Ovary (tissue), 9 donors: ENCODE results near the gene SGMS2. TPM values are rescaled to one million over a fixed set of nuclear protein-coding genes. Genes with fewer than 3 reads are reported as not detected.

ENCODE experiments used
- DNase-seq, 5 donors: peaks; one replicate each; pipeline ENCODE4 v3.0.0-alpha.2; 2019 to 2020
- H3K27ac ChIP-seq, 2 donors: fragments of 200-600 bp; one replicate each; pipeline versions ENCODE4 v1.5.1 to v1.8.0; 2019 to 2022
- H3K27me3 ChIP-seq: fragments of 200-600 bp; one replicate; pipeline ENCODE4 v1.8.0; 2022
- H3K36me3 ChIP-seq: fragments of 200-600 bp; sonication (generic); one replicate; pipeline ENCODE4 v1.5.1; 2019
- H3K4me1 ChIP-seq: one replicate; pipeline ENCODE4 v1.8.1; 2013; ENCODE audit warnings: mild to moderate bottlenecking, moderate library complexity; ENCODE audit not compliant: insufficient read depth
- H3K4me3 ChIP-seq: fragments of 200-600 bp; sonication (generic); one replicate; pipeline ENCODE4 v1.5.1; 2017
- H3K9me3 ChIP-seq, 2 donors: fragments of 200-600 bp in 1 of 2; sonication (generic) in 1 of 2; one replicate each; pipeline versions ENCODE4 v1.5.1 to v1.8.1; 2013 to 2019; ENCODE audit warnings: mild to moderate bottlenecking in 1 of 2, moderate library complexity in 1 of 2
- CTCF ChIP-seq, 3 donors: fragments of 450-650 bp in 2 of 3; fragments of 200-600 bp in 1 of 3; IDR thresholded peaks; one replicate each; pipeline versions ENCODE4 v1.5.1 to v1.8.0; 2016 to 2022; ENCODE audit warnings: antibody characterized with exemption in 3 of 3, mild to moderate bottlenecking in 1 of 3
- EP300 ChIP-seq: sonication (generic); formaldehyde crosslinking; IDR thresholded peaks from one replicate; pipeline ENCODE4 v1.6.1; 2017; ENCODE audit warnings: antibody characterized with exemption
- POLR2A ChIP-seq: fragments of 450-650 bp; IDR thresholded peaks from one replicate; pipeline ENCODE4 v1.6.1; 2017; ENCODE audit warnings: antibody characterized with exemption, mild to moderate bottlenecking, moderate library complexity
- WGBS, 3 donors: extraction: QIAGEN DNeasy Blood & Tissue Kit in 1 of 3; methylation state at CpG; one replicate each; pipeline versions ENCODE4 v1.1.5 to v1.1.7; 2013 to 2017; 5-methylcytosine and 5-hydroxymethylcytosine counted together
- intact Hi-C, 4 donors: fragments of 100-400 bp; cut with DNase I; formaldehyde crosslinking; loops; one replicate each; pipeline versions ENCODE4 v1.11.0 to v1.15.1; 2022 to 2023
- polyA plus RNA-seq, 2 donors: library from polyadenylated mRNA; stranded (reverse); fragments of 200-250 nt in 1 of 2; fragments of 350-450 nt in 1 of 2; fragmentation: Illumina TruSeq in 1 of 2; extraction: RNeasy Lipid Tissue Mini Kit (QIAGEN cat#74804) in 1 of 2; gene quantifications; one replicate each; pipeline ENCODE4 v1.2.3, GENCODE V29; 2013 to 2014
- total RNA-seq, 7 donors: library from RNA; depleted of rRNA in 2 of 7; stranded (reverse); fragments of >200 nt in 2 of 7; fragmentation: NEBNext Ultra II Directional in 3 of 7; extraction: Animal tissue kit (Norgen Biotek cat#: 25700) in 3 of 7; gene quantifications; one replicate each; pipeline versions ENCODE4 v1.1.0 to v1.2.4, GENCODE V29; 2016 to 2023
- donor health status: DM: no; HTN: no; CAD: no; lungs with moderate emphysema.
- donor health status: DM: no; HTN: no; CAD: no.
- donor health status: Bipolar disorder and iron deficiency.
- donor health status: DM: yes; HTN: yes; CAD: no.
- donor health status: DM: no; HTN: no; CAD: no.
- donor health status: DM: yes; HTN: yes; CAD: no.

SGMS2 gene
- total and polyA plus RNA-seq, 9 donors = 1.2 to 156 (median 6.9) TPM

GRCh38 chr4:107896158-107896645 lies 71.5 kb downstream of the SGMS2 start:
- Histone ChIP-seq H3K9me3 (no peaks in the 10 kb centered on the region), H3K4me3 (no peak overlapping the region), H3K27me3 (no peaks in the 10 kb centered on the region), H3K36me3 (no peaks in the 10 kb centered on the region), H3K27ac (no peak overlapping the region), H3K4me1 (no peaks in the 10 kb centered on the region)
- TF ChIP-seq EP300 (no peak), POLR2A (no peak), CTCF (IDR thresholded peaks at IDR 0.05) (no peak)
- 78 to 86% (median 81%) methylated on average over 2 of the region's 2 CpGs for WGBS, 3 donors
- no peak for DNase-seq
- intact Hi-C loops = no loop called here

- TF ChIP-seq CTCF (IDR thresholded peaks at IDR 0.05) = no peak
- TF ChIP-seq EP300 = no peak
- no peak for TF ChIP-seq POLR2A
- no peaks in the 10 kb centered on the region for H3K9me3 ChIP-seq
- no peak overlapping the region for H3K27ac ChIP-seq
- no peak for DNase-seq
- H3K27me3 ChIP-seq = no peaks in the 10 kb centered on the region
- H3K36me3 ChIP-seq = no peaks in the 10 kb centered on the region
- 39 to 63% (median 61%) methylated on average over 1 of the region's 1 CpG for WGBS, 3 donors
- H3K4me1 ChIP-seq = no peaks in the 10 kb centered on the region
- intact Hi-C loops = no loop called here
- H3K4me3 ChIP-seq = no peak overlapping the region
Observed at GRCh38 chr4:107896646-107897045, 71.9 kb downstream of the SGMS2 start.

GRCh38 chr4:107897823-107898222 lies 73.1 kb downstream of the SGMS2 start:
- intact Hi-C loops = no loop called here
- no peaks in the 10 kb centered on the region for H3K27me3 ChIP-seq
- no peaks in the 10 kb centered on the region for H3K4me1 ChIP-seq

GRCh38 chr4:107900067-107900466 lies 75.3 kb downstream of the SGMS2 start:
- no peak for DNase-seq
- Histone ChIP-seq H3K36me3 (no peaks in the 10 kb centered on the region), H3K4me3 (no peak overlapping the region), H3K4me1 (no peaks in the 10 kb centered on the region), H3K27ac (no peak overlapping the region), H3K9me3 (no peaks in the 10 kb centered on the region), H3K27me3 (no peaks in the 10 kb centered on the region)
- WGBS, 3 donors = 82 to 88% (median 86%) methylated on average over 4 of the region's 4 CpGs
- no peak for TF ChIP-seq CTCF (IDR thresholded peaks at IDR 0.05)
- no peak for TF ChIP-seq EP300
- TF ChIP-seq POLR2A = no peak
- intact Hi-C loops = no loop called here

More at GRCh38 chr4:107897823-107898222, 73.1 kb downstream of the SGMS2 start:
- no peaks in the 10 kb centered on the region for H3K36me3 ChIP-seq
- TF ChIP-seq CTCF (IDR thresholded peaks at IDR 0.05) (no peak), POLR2A (no peak), EP300 (no peak)
- H3K9me3 ChIP-seq = no peaks in the 10 kb centered on the region
- no peak overlapping the region for H3K4me3 ChIP-seq
- no peak for DNase-seq
- H3K27ac ChIP-seq = no peak overlapping the region

- TF ChIP-seq EP300 (no peak), POLR2A (no peak)
- Histone ChIP-seq H3K4me3 (no peak overlapping the region), H3K4me1 (no peaks in the 10 kb centered on the region), H3K9me3 (no peaks in the 10 kb centered on the region), H3K27me3 (no peaks in the 10 kb centered on the region), H3K36me3 (no peaks in the 10 kb centered on the region), H3K27ac (no peak overlapping the region)
- DNase-seq = no peak
- WGBS, 3 donors = 83 to 92% (median 89%) methylated on average over 3 of the region's 3 CpGs
- intact Hi-C loops = no loop called here
Observed at GRCh38 chr4:107900508-107900907, 75.8 kb downstream of the SGMS2 start.
